GM08714 (cell line): ENCODE data around the gene ADRB1.

Experiments
- H3K4me3 ChIP-seq: fragments of 200-500 bp; sonication (Bioruptor generic); 2 replicates; pipeline ENCODE4 v1.5.1; 2014; ENCODE audit warnings: mild to moderate bottlenecking, low read length, inconsistent platforms
- ZNF274 ChIP-seq: IDR thresholded peaks from 2 replicates; pipeline ENCODE4 v1.6.1; 2012; ENCODE audit warnings: mild to moderate bottlenecking, low read depth, low read length

ADRB1 gene

DNA sequence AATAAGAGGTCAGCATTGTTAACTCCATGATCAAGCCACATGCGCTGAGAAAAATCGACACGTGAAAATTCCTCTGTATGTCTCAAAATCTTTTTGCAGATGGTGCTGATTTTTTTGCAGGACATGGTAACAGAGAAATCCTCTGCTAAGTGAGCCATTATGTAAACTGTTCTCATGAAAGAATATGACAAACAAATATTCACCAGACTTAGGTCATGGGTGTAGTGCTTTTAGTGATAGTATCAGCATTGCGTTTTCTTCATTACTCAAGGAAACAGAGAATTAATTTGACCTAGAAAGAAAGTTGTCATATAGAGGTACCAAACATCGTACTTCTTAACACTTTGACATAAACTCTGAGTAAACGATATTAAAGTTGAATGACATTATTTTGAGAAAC is 34.7 kb downstream of the ADRB1 start:
- TF ChIP-seq ZNF274: no peak

GRCh38 chr10:114079421-114079820 is 35.8 kb downstream of the ADRB1 start:
- TF ChIP-seq ZNF274: no peak
- H3K4me3 ChIP-seq: no peak overlapping the region

More for the DNA sequence above, 34.7 kb downstream of the ADRB1 start:
- no peak overlapping the region for H3K4me3 ChIP-seq

DNA sequence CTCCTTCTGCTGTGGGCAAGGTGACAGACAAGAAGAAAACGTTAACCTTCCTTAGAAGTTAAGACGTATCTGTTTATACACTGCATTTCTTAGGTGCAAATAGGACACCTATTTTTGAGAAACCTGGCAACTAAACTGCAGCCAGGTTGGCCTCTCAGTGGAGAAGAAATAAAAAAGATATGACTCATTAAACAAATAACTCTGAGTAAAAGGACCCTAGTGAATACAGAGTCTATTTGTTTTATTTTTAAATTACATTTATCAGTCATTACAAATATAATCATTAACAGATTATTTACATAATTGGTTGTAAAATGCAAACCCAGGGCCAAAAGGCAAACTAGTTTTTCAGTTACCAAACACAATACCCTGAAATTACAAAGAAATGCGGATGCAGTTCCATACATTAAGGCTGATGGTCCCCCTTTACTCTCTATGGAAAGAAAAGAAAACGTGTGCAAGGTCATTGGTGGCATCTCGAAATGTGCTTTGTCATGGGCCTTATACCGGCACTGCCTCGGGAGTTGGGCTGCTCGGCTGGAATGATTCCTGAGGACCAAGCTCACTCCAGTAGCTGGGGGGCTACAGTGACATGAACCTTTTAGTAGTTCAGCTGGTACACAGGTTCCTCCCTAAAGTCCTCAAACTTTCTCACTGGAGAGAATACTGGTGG is 38.4 kb downstream of the ADRB1 start:
- no peak overlapping the region for H3K4me3 ChIP-seq
- no peak for TF ChIP-seq ZNF274

GRCh38 chr10:114083040-114083439 is 39.4 kb downstream of the ADRB1 start:
- no peak for TF ChIP-seq ZNF274
- no peak overlapping the region for H3K4me3 ChIP-seq

GRCh38 chr10:114084215-114084614 is 40.5 kb downstream of the ADRB1 start:
- no peak for TF ChIP-seq ZNF274
- H3K4me3 ChIP-seq: no peak overlapping the region

GRCh38 chr10:114087255-114087654 is 43.6 kb downstream of the ADRB1 start:
- no peak overlapping the region for H3K4me3 ChIP-seq
- no peak for TF ChIP-seq ZNF274

- TF ChIP-seq ZNF274: no peak
- H3K4me3 ChIP-seq: no peak overlapping the region
Observed at GRCh38 chr10:114087655-114088054, 44.0 kb downstream of the ADRB1 start.

- no peak for TF ChIP-seq ZNF274
- no peak overlapping the region for H3K4me3 ChIP-seq
Observed at GRCh38 chr10:114094795-114095194, 51.1 kb downstream of the ADRB1 start.

- no peak for TF ChIP-seq ZNF274
Observed at GRCh38 chr10:114095559-114096337, 52.1 kb downstream of the ADRB1 start.

More at GRCh38 chr10:114095559-114096337, 52.1 kb downstream of the ADRB1 start:
- H3K4me3 ChIP-seq: no peak overlapping the region; the same call in 1 of the 2 replicates
